CD4-positive, CD25-positive, alpha-beta regulatory T cell (primary cell): Measurements from ENCODE around the gene NEXMIF. TPM values are rescaled to one million over a fixed set of nuclear protein-coding genes. Genes with fewer than 3 reads are reported as not detected.
A peak's percentile ranks its signal among the peaks of the same experiment; 100 is the strongest.
"Not testable (repeated sequence)": the region's sequence is repeated elsewhere in the genome, so short reads cannot be mapped to it uniquely, and the experiment has no call there.

ENCODE experiments used
- ATAC-seq, 2 donors: fragments of 150-1000 bp; cut with Tn5 transposase; one replicate each; pipeline ENCODE4 v1.10.0; 2021; ENCODE audit warnings: low read depth in 2 of 2, moderate number of reproducible peaks in 2 of 2, moderate library complexity in 1 of 2
- DNase-seq, 3 donors: peaks; one replicate each; pipeline versions ENCODE4 v3.0.0 to v3.0.0-alpha.2; 2012 to 2022; ENCODE audit warnings: mixed read lengths in 1 of 3
- H3K27ac ChIP-seq: one replicate; pipeline ENCODE4 v1.7.0; 2013; ENCODE audit warnings: mild to moderate bottlenecking, low read length; ENCODE audit not compliant: insufficient read depth, poor library complexity, severe bottlenecking
- H3K27me3 ChIP-seq: one replicate; pipeline ENCODE4 v1.7.0; 2013; ENCODE audit warnings: low read length; ENCODE audit not compliant: control insufficient read depth, insufficient read depth
- H3K36me3 ChIP-seq: one replicate; pipeline ENCODE4 v1.7.0; 2013; ENCODE audit warnings: mild to moderate bottlenecking, low read length, moderate library complexity; ENCODE audit not compliant: control insufficient read depth, insufficient read depth
- H3K4me1 ChIP-seq: 2 replicates; pipeline ENCODE4 v1.7.0; 2013; ENCODE audit warnings: mild to moderate bottlenecking, low read length; ENCODE audit not compliant: insufficient read depth, control insufficient read depth, poor library complexity, severe bottlenecking
- H3K4me3 ChIP-seq: one replicate; pipeline ENCODE4 v1.7.0; 2013; ENCODE audit warnings: low read depth, mild to moderate bottlenecking, low read length, moderate library complexity
- H3K9me3 ChIP-seq, 2 experiments: 1 replicate in 1 of 2; 2 replicates in 1 of 2; pipeline ENCODE4 v1.7.0; 2013; ENCODE audit warnings: low read length in 2 of 2, mild to moderate bottlenecking in 1 of 2, moderate library complexity in 1 of 2; ENCODE audit not compliant: control insufficient read depth in 2 of 2
- H3K27ac Mint-ChIP-seq, 3 donors: one replicate each; pipeline ENCODE4 v1.8.0; 2020 to 2022; ENCODE audit warnings: mild to moderate bottlenecking in 3 of 3, mixed read lengths in 3 of 3, moderate library complexity in 2 of 3
- H3K27me3 Mint-ChIP-seq: one replicate; pipeline ENCODE4 v1.8.0; 2022; ENCODE audit warnings: mild to moderate bottlenecking, mixed read lengths
- H3K36me3 Mint-ChIP-seq: one replicate; pipeline ENCODE4 v1.8.0; 2020; ENCODE audit warnings: mixed read lengths
- H3K4me1 Mint-ChIP-seq, 4 donors: one replicate each; pipeline ENCODE4 v1.8.0; 2020 to 2022; ENCODE audit warnings: mixed read lengths in 4 of 4, mild to moderate bottlenecking in 1 of 4
- H3K4me3 Mint-ChIP-seq, 4 donors: one replicate each; pipeline ENCODE4 v1.8.0; 2020 to 2022; ENCODE audit warnings: mild to moderate bottlenecking in 4 of 4, mixed read lengths in 4 of 4, moderate library complexity in 3 of 4
- H3K9me3 Mint-ChIP-seq, 7 donors: one replicate each; pipeline ENCODE4 v1.8.0; 2020 to 2022; ENCODE audit warnings: mixed read lengths in 7 of 7, mild to moderate bottlenecking in 3 of 7, moderate library complexity in 2 of 7
- polyA plus RNA-seq, 4 donors: library from polyadenylated mRNA; unstranded; fragments of 300-500 nt; fragmentation: Illumina TruSeq; gene quantifications; one replicate each; pipeline ENCODE4 v1.2.3, GENCODE V29; 2021
- total RNA-seq: library from RNA; stranded (reverse); gene quantifications from one replicate; pipeline ENCODE4 v1.2.3, GENCODE V29; 2022

NEXMIF gene
- total and polyA plus RNA-seq, 5 donors from 2014 or later, result 0.02 to 0.12 (median 0.03) TPM; not detected in 2

- Mint-ChIP-seq H3K36me3 (peaks cover 4% of the 10 kb centered on the region), H3K4me1 (no peaks in the 10 kb centered on the region), H3K27me3 (no peaks in the 10 kb centered on the region), H3K4me3 (no peak overlapping the region), H3K9me3 (peaks cover 0 to 40% (median 11%) of the 10 kb centered on the region in 7 donors), H3K27ac (no peak overlapping the region)
- Histone ChIP-seq H3K36me3 (no peaks in the 10 kb centered on the region), H3K9me3 (peaks cover 11 to 12% of the 10 kb centered on the region in 2 experiments), H3K27ac (no peak overlapping the region), H3K4me3 (no peak overlapping the region), H3K4me1 (no peaks in the 10 kb centered on the region), H3K27me3 (no peaks in the 10 kb centered on the region)
- no peak for DNase-seq
- no peak for ATAC-seq
Measured at GRCh38 chrX:74853255-74853654, 72.0 kb downstream of the NEXMIF start.

- no peaks in the 10 kb centered on the region for H3K27me3 ChIP-seq
- no peak overlapping the region for H3K27ac Mint-ChIP-seq
Measured at GRCh38 chrX:74835566-74835965, 89.7 kb downstream of the NEXMIF start.

DNA sequence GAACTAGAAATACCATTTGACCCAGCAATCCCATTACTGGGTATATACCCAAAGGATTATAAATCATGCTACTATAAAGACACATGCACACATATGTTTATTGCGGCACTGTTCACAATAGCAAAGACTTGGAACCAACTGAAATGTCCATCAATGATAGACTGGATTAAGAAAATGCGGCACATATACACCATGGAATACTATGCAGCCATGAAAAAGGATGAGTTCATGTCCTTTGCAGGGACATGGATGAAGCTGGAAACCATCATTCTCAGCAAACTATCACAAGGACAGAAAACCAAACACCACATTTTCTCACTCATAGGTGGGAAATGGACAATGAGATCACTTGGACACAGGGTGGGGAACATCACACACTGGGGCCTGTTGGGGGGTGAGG, 105.5 kb downstream of the NEXMIF start:
- not testable (repeated sequence) for H3K4me3 Mint-ChIP-seq, H3K27me3 Mint-ChIP-seq, H3K27ac ChIP-seq, H3K36me3 Mint-ChIP-seq, H3K4me1 Mint-ChIP-seq, DNase-seq, H3K4me3 ChIP-seq, H3K27ac Mint-ChIP-seq, H3K9me3 ChIP-seq, ATAC-seq, H3K4me1 ChIP-seq, H3K9me3 Mint-ChIP-seq, H3K36me3 ChIP-seq, H3K27me3 ChIP-seq

More at GRCh38 chrX:74835566-74835965, 89.7 kb downstream of the NEXMIF start:
- no peak for ATAC-seq
- Histone ChIP-seq H3K4me3 (no peak overlapping the region), H3K27ac (no peak overlapping the region), H3K9me3 (no peaks in the 10 kb centered on the region), H3K36me3 (no peaks in the 10 kb centered on the region), H3K4me1 (no peaks in the 10 kb centered on the region)
- Mint-ChIP-seq H3K27me3 (no peaks in the 10 kb centered on the region), H3K4me1 (no peaks in the 10 kb centered on the region), H3K36me3 (no peaks in the 10 kb centered on the region), H3K9me3 (peaks cover 0 to 1% (median 0%) of the 10 kb centered on the region in 7 donors), H3K4me3 (no peak overlapping the region)
- peak in 1 of 3 donors; percentile 2 for DNase-seq

GRCh38 chrX:74814681-74815080, 110.6 kb downstream of the NEXMIF start:
- H3K27ac Mint-ChIP-seq, result no peak overlapping the region

DNA sequence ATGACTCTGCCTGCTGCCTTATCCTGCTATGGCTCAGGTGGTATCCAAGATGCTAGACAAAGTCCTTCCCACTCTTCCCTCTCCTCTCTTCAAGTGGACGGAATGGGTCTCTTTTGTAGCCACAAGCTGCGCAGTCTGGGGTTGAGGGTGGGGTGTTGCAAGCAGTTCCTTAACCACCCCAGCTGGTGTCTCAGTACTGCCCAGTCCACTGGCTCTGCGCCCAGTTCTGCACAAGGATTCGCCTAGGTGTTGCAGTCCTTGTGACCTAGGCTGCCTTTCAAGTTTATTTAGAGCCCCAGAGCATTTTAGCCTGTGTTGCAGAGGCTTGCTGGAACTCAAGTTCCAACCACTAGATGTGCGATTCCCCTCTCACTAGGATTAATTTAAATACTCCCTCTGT, 120.7 kb downstream of the NEXMIF start:
- H3K27ac Mint-ChIP-seq, result no peak overlapping the region
- H3K27me3 Mint-ChIP-seq, result no peaks in the 10 kb centered on the region
- no peaks in the 10 kb centered on the region for H3K9me3 Mint-ChIP-seq
- no peaks in the 10 kb centered on the region for H3K9me3 ChIP-seq
- H3K4me3 Mint-ChIP-seq, result no peak overlapping the region
- H3K4me3 ChIP-seq, result no peak overlapping the region
- H3K27ac ChIP-seq, result no peak overlapping the region
- H3K36me3 ChIP-seq, result no peaks in the 10 kb centered on the region
- no peaks in the 10 kb centered on the region for H3K4me1 ChIP-seq
- no peaks in the 10 kb centered on the region for H3K27me3 ChIP-seq
- ATAC-seq, result no peak
- H3K36me3 Mint-ChIP-seq, result no peaks in the 10 kb centered on the region
- no peaks in the 10 kb centered on the region for H3K4me1 Mint-ChIP-seq
- DNase-seq, result no peak

More at GRCh38 chrX:74814681-74815080, 110.6 kb downstream of the NEXMIF start:
- Histone ChIP-seq H3K4me3 (no peak overlapping the region), H3K4me1 (no peaks in the 10 kb centered on the region), H3K36me3 (no peaks in the 10 kb centered on the region), H3K27ac (no peak overlapping the region), H3K27me3 (no peaks in the 10 kb centered on the region), H3K9me3 (no peaks in the 10 kb centered on the region)
- DNase-seq, result no peak
- H3K9me3 Mint-ChIP-seq, result peaks cover 0 to 2% (median 0%) of the 10 kb centered on the region in 7 donors
- ATAC-seq, result no peak
- no peaks in the 10 kb centered on the region for H3K27me3 Mint-ChIP-seq
- H3K36me3 Mint-ChIP-seq, result no peaks in the 10 kb centered on the region
- H3K4me3 Mint-ChIP-seq, result no peak overlapping the region
- H3K4me1 Mint-ChIP-seq, result no peaks in the 10 kb centered on the region

GRCh38 chrX:74800062-74800461, 125.2 kb downstream of the NEXMIF start:
- H3K4me1 ChIP-seq, result no peaks in the 10 kb centered on the region
- H3K27ac ChIP-seq, result no peak overlapping the region
- Mint-ChIP-seq H3K4me1 (no peaks in the 10 kb centered on the region), H3K9me3 (no peaks in the 10 kb centered on the region), H3K27me3 (no peaks in the 10 kb centered on the region), H3K4me3 (no peak overlapping the region), H3K27ac (no peak overlapping the region), H3K36me3 (no peaks in the 10 kb centered on the region)
- H3K27me3 ChIP-seq, result no peaks in the 10 kb centered on the region
- DNase-seq (no peak), ATAC-seq (no peak)
- H3K4me3 ChIP-seq, result no peak overlapping the region
- no peaks in the 10 kb centered on the region for H3K9me3 ChIP-seq
- H3K36me3 ChIP-seq, result no peaks in the 10 kb centered on the region

- Histone ChIP-seq H3K27me3 (no peaks in the 10 kb centered on the region), H3K36me3 (no peaks in the 10 kb centered on the region), H3K4me3 (no peak overlapping the region), H3K9me3 (no peaks in the 10 kb centered on the region), H3K4me1 (no peaks in the 10 kb centered on the region), H3K27ac (no peak overlapping the region)
- Mint-ChIP-seq H3K27ac (no peak overlapping the region), H3K4me3 (no peak overlapping the region), H3K9me3 (no peaks in the 10 kb centered on the region), H3K36me3 (no peaks in the 10 kb centered on the region), H3K27me3 (no peaks in the 10 kb centered on the region), H3K4me1 (no peaks in the 10 kb centered on the region)
- no peak for ATAC-seq
- no peak for DNase-seq
Measured at GRCh38 chrX:74797338-74797887, 127.8 kb downstream of the NEXMIF start.

DNA sequence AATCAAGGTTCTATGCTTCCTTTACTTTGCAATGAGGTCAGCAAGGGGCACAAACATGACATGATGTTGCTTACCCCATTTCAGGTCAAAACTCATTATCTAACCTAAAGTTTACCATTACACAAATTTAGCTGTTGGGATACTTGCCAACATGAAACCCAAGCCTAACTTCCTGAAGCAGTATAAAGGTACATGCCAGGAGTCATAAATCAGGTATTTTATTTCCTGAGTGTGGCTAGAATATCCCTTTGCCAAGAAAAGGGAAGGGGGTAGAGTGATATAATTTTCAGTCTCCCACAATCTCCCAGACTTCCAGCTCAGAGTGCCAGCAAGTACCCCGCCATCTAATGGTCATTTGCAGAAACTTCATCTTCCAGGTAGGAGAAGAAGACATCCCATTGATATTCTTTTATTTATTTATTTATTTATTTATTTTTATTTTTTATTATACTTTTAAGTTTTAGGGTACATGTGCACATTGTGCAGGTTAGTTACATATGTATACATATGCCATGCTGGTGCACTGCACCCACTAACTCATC, 136.6 kb downstream of the NEXMIF start:
- no peaks in the 10 kb centered on the region for H3K4me1 Mint-ChIP-seq
- Histone ChIP-seq H3K9me3 (no peaks in the 10 kb centered on the region), H3K4me1 (no peaks in the 10 kb centered on the region), H3K36me3 (no peaks in the 10 kb centered on the region), H3K27me3 (no peaks in the 10 kb centered on the region), H3K27ac (no peak overlapping the region), H3K4me3 (no peak overlapping the region)
- H3K27me3 Mint-ChIP-seq, result no peaks in the 10 kb centered on the region
- H3K9me3 Mint-ChIP-seq, result no peaks in the 10 kb centered on the region
- DNase-seq, result no peak
- no peak overlapping the region for H3K4me3 Mint-ChIP-seq
- no peak for ATAC-seq
- no peak overlapping the region for H3K27ac Mint-ChIP-seq
- H3K36me3 Mint-ChIP-seq, result no peaks in the 10 kb centered on the region
